Effector memory CD8-positive, alpha-beta T cell (primary cell): ENCODE measurements around the gene DCAF4.

ENCODE experiments used
- ATAC-seq: fragments of 150-1000 bp; cut with Tn5 transposase; replicated peaks from 2 replicates; pipeline ENCODE4 v1.10.0; 2021; ENCODE audit warnings: mild to moderate bottlenecking, moderate library complexity
- DNase-seq, 3 experiments: peaks; one replicate each; pipeline ENCODE4 v3.0.0; 2021
- H3K27ac Mint-ChIP-seq, 2 donors: one replicate each; pipeline ENCODE4 v1.8.0; 2022; ENCODE audit warnings: mild to moderate bottlenecking in 2 of 2, mixed read lengths in 2 of 2, moderate library complexity in 2 of 2
- H3K27me3 Mint-ChIP-seq, 2 donors: one replicate each; pipeline ENCODE4 v1.8.0; 2022; ENCODE audit warnings: mixed read lengths in 2 of 2
- H3K36me3 Mint-ChIP-seq: one replicate; pipeline ENCODE4 v1.8.0; 2022; ENCODE audit warnings: mild to moderate bottlenecking, moderate library complexity, mixed read lengths; ENCODE audit not compliant: insufficient read depth
- H3K4me1 Mint-ChIP-seq, 2 donors: one replicate each; pipeline ENCODE4 v1.8.0; 2022; ENCODE audit warnings: low read depth in 2 of 2, mixed read lengths in 2 of 2
- H3K4me3 Mint-ChIP-seq, 2 donors: one replicate each; pipeline ENCODE4 v1.8.0; 2022; ENCODE audit warnings: mild to moderate bottlenecking in 2 of 2, mixed read lengths in 2 of 2, moderate library complexity in 2 of 2
- H3K9me3 Mint-ChIP-seq, 2 donors: one replicate each; pipeline ENCODE4 v1.8.0; 2022; ENCODE audit warnings: mixed read lengths in 2 of 2

Gene DCAF4

GRCh38 chr14:72904218-72904617 is 22.0 kb upstream of the DCAF4 start:
- ATAC-seq (no peak), DNase-seq (no peak)
- Mint-ChIP-seq H3K4me1 (peaks cover 4 to 5% of the 10 kb centered on the region in 2 donors), H3K9me3 (no peaks in the 10 kb centered on the region), H3K4me3 (no peak overlapping the region), H3K36me3 (no peaks in the 10 kb centered on the region), H3K27me3 (peaks cover 31 to 34% of the 10 kb centered on the region in 2 donors), H3K27ac (no peak overlapping the region)

DNA sequence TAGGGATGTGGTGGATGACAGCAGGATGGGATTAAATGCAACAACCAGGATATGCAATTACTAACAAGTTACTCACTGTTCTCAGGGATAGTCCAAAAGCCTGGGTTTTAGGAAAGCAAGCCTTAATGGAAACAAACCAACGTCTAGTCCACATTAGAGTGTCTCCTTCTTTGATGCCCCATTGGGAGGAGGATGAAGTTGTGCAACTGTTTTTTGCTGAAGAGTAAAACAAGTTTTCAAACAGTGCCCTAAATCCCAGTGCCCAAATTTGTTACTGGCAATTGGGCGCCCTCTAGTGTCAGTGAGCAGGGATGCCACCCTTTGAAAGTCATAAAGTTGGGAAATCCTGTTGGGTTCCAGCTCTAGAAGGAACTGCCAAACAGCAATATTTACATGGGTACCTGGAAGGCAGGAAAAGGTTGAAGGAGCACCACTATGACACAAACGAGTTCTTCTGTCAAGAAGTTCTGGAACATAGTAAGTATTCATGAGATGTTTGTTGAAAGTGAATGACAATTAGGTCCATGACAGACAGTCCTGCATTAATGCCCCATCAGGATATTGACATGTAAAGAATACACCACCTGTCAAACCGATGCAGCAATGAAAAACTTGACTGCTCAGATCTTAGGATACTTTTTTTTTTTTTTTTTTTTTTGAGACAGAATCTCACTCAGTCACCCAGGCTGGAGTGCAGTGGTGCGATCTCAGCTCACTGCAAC is 21.3 kb upstream of the DCAF4 start:
- peak; percentile 80 for ATAC-seq
- Mint-ChIP-seq H3K36me3 (no peaks in the 10 kb centered on the region), H3K27ac (no peak overlapping the region), H3K9me3 (no peaks in the 10 kb centered on the region), H3K4me1 (peaks cover 5 to 6% of the 10 kb centered on the region in 2 donors), H3K4me3 (no peak overlapping the region), H3K27me3 (peaks cover 26 to 31% of the 10 kb centered on the region in 2 donors)
- DNase-seq = peak; percentile 58 to 64 (median 63)

DNA sequence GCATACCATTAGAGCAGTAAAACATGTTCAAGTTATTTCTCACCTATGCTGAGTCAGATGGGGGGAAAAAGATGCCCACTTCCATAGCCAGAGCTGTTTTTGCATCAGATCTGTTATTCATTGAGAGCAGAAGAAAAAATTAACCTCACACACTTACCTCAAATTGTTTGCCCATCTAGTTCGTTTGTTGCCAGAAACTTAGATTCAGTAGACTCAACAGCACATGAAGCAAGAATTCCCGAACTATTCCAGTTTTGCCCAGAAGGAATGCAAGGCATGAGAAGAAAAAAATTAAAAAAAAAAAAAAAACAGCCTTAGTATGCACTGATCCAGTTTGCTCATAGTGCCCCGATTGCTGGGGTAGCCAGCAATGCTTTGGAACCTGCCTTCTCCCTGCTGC is 19.9 kb upstream of the DCAF4 start:
- ATAC-seq = no peak
- DNase-seq = no peak
- H3K36me3 Mint-ChIP-seq = no peaks in the 10 kb centered on the region
- H3K27me3 Mint-ChIP-seq = peaks cover 14 to 25% of the 10 kb centered on the region in 2 donors
- H3K4me1 Mint-ChIP-seq = peaks cover 5 to 6% of the 10 kb centered on the region in 2 donors
- H3K4me3 Mint-ChIP-seq = no peak overlapping the region
- no peaks in the 10 kb centered on the region for H3K9me3 Mint-ChIP-seq
- no peak overlapping the region for H3K27ac Mint-ChIP-seq

GRCh38 chr14:72906879-72907278 is 19.4 kb upstream of the DCAF4 start:
- no peaks in the 10 kb centered on the region for H3K36me3 Mint-ChIP-seq
- no peak overlapping the region for H3K27ac Mint-ChIP-seq
- ATAC-seq (no peak), DNase-seq (no peak)
- H3K9me3 Mint-ChIP-seq = no peaks in the 10 kb centered on the region
- H3K27me3 Mint-ChIP-seq = peaks cover 14 to 25% of the 10 kb centered on the region in 2 donors
- H3K4me1 Mint-ChIP-seq = peaks cover 5 to 6% of the 10 kb centered on the region in 2 donors
- no peak overlapping the region for H3K4me3 Mint-ChIP-seq

DNA sequence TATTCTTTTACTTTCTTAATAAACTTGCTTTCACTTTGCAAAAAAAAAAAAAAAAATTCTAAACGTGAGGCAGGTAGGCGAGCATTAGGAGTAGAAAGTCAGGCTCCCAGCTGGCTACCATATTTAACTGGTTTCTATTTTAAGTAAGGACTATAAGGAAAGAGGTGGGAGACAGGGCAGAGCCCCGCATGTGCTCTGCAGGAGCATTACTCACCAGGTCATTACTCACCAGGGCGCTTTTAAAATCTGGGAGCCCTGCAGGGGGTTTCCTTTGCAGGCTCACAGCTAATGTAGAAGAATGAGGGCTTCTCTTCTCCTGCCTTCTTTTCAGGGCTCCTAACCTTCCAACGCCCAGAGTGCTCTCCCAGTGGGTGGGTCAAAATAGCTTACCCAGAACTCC is 18.4 kb upstream of the DCAF4 start:
- DNase-seq (no peak), ATAC-seq (no peak)
- Mint-ChIP-seq H3K4me1 (peaks cover 5 to 6% of the 10 kb centered on the region in 2 donors), H3K4me3 (no peak overlapping the region), H3K27me3 (peaks cover 14 to 25% of the 10 kb centered on the region in 2 donors), H3K9me3 (no peaks in the 10 kb centered on the region), H3K36me3 (no peaks in the 10 kb centered on the region), H3K27ac (no peak overlapping the region)

DNA sequence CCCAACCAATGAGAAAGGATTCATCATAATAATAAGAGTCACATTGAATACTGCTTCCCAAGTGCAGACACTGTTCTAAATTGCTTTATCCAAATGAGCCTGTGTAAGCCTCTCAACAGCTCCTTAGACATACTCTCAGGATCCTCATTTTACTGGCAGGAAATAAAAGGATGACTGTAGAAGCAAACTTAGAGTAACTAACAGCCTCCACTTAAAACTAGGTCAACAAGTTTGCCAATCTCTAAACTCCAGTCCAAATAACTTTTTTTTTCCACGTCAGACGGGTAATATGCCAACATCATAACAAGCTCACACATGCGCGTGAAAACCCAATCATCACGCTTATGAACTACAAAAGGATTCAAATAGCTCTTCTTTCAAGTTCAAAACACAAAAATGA is 17.1 kb upstream of the DCAF4 start:
- no peaks in the 10 kb centered on the region for H3K9me3 Mint-ChIP-seq
- peaks cover 5 to 6% of the 10 kb centered on the region in 2 donors for H3K4me1 Mint-ChIP-seq
- peak; percentile 64 for ATAC-seq
- H3K36me3 Mint-ChIP-seq = no peaks in the 10 kb centered on the region
- H3K4me3 Mint-ChIP-seq = no peak overlapping the region
- DNase-seq = no peak
- H3K27ac Mint-ChIP-seq = no peak overlapping the region
- H3K27me3 Mint-ChIP-seq = peaks cover 15 to 28% of the 10 kb centered on the region in 2 donors

- Mint-ChIP-seq H3K27me3 (peaks cover 20 to 33% of the 10 kb centered on the region in 2 donors), H3K4me1 (peaks cover 0 to 2% of the 10 kb centered on the region in 2 donors), H3K36me3 (no peaks in the 10 kb centered on the region), H3K9me3 (no peaks in the 10 kb centered on the region), H3K4me3 (no peak overlapping the region), H3K27ac (no peak overlapping the region)
- DNase-seq = no peak
- ATAC-seq = no peak
Observed at GRCh38 chr14:72913809-72914208, 12.5 kb upstream of the DCAF4 start.

GRCh38 chr14:72916174-72916573 is 10.1 kb upstream of the DCAF4 start:
- no peaks in the 10 kb centered on the region for H3K4me1 Mint-ChIP-seq
- peaks cover 35 to 44% of the 10 kb centered on the region in 2 donors for H3K27me3 Mint-ChIP-seq
- no peak overlapping the region for H3K27ac Mint-ChIP-seq
- ATAC-seq (no peak), DNase-seq (no peak)
- H3K36me3 Mint-ChIP-seq = no peaks in the 10 kb centered on the region
- H3K9me3 Mint-ChIP-seq = no peaks in the 10 kb centered on the region
- no peak overlapping the region for H3K4me3 Mint-ChIP-seq

GRCh38 chr14:72917094-72917802 is 9.0 kb upstream of the DCAF4 start:
- DNase-seq (no peak), ATAC-seq (no peak)
- Mint-ChIP-seq H3K27ac (no peak overlapping the region), H3K9me3 (no peaks in the 10 kb centered on the region), H3K36me3 (no peaks in the 10 kb centered on the region), H3K4me3 (no peak overlapping the region), H3K27me3 (peaks cover 35 to 54% of the 10 kb centered on the region in 2 donors), H3K4me1 (no peaks in the 10 kb centered on the region)

DNA sequence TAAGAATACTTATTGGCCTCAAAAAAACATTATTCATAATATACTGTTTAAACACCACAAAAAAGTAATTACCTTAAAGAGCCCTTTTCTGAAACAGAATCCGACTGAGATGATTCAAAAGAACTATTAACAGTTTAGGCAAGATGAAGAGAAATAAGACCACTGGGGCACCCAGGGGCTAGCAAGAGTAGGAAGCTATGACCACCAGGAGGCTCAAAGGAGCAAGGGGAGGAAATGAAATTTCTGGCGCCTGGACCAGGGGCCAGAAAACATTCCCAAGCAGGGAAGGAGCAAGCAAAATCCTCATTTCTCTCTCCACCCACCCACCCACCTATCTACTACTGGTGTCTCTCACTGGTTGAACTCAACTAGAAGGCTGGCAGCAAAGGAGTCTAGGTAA is 6.3 kb upstream of the DCAF4 start:
- peaks cover 24 to 52% of the 10 kb centered on the region in 2 donors for H3K27me3 Mint-ChIP-seq
- H3K36me3 Mint-ChIP-seq = no peaks in the 10 kb centered on the region
- H3K27ac Mint-ChIP-seq = no peak overlapping the region
- DNase-seq (no peak), ATAC-seq (no peak)
- no peak overlapping the region for H3K4me3 Mint-ChIP-seq
- H3K9me3 Mint-ChIP-seq = no peaks in the 10 kb centered on the region
- H3K4me1 Mint-ChIP-seq = no peaks in the 10 kb centered on the region

DNA sequence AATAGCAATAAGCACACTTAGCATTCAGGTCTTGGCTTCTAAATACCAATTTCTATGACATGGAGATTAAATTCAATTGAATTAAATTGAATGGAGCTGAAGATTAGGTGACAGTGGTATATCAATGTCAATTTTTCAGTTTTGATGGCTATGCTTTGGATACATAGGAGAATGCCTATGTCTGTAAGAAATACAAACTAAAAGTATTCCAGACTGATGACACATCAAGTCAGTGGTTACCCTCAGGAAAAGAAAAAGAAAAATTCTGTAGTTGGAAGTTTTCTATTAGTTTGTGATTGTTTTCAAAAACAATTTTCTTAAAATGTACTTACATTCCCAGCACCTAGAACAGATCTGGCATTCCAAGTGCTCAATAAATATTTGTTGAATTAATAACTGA is 4.9 kb upstream of the DCAF4 start:
- Mint-ChIP-seq H3K36me3 (no peaks in the 10 kb centered on the region), H3K9me3 (no peaks in the 10 kb centered on the region), H3K27me3 (peaks cover 24 to 42% of the 10 kb centered on the region in 2 donors), H3K4me3 (no peak overlapping the region), H3K27ac (no peak overlapping the region), H3K4me1 (peaks cover 5 to 7% of the 10 kb centered on the region in 2 donors)
- ATAC-seq (no peak), DNase-seq (no peak)

DNA sequence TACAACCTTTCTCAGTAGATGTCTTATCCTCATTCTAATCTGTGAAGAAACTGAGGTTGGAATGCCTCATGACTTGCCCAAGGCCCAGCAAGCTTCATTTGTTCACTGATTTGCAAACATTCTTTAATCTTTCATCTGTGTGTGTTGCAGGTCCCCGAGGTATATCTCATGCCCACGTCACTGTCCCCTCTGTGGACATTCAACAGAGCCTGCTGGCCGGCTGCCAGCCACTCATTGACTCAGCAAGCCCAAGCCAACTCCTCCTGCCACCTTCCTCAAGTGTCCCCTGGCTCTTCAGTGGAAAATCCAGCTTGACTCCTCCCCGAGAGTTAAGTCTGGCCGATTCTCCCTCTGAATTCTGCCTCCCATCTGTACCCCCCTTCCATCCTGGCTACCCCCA is 1.9 kb upstream of the DCAF4 start:
- H3K4me3 Mint-ChIP-seq = no peak overlapping the region
- ATAC-seq = no peak

GRCh38 chr14:72925171-72925759 is 999 bp upstream of the DCAF4 start:
- ATAC-seq = no peak
- Mint-ChIP-seq H3K27me3 (peaks cover 0 to 22% of the 10 kb centered on the region in 2 donors), H3K9me3 (no peaks in the 10 kb centered on the region), H3K4me3 (peak overlapping the region; percentile 88 to 92), H3K4me1 (peaks cover 8 to 13% of the 10 kb centered on the region in 2 donors), H3K27ac (peak overlapping the region; percentile 72 to 89), H3K36me3 (peaks cover 2% of the 10 kb centered on the region)
- no peak for DNase-seq

More for the DNA sequence above, 1.9 kb upstream of the DCAF4 start:
- Mint-ChIP-seq H3K27me3 (peaks cover 8 to 32% of the 10 kb centered on the region in 2 donors), H3K27ac (no peak overlapping the region), H3K9me3 (no peaks in the 10 kb centered on the region), H3K4me1 (peaks cover 8 to 13% of the 10 kb centered on the region in 2 donors), H3K36me3 (peaks cover 2% of the 10 kb centered on the region)
- no peak for DNase-seq
